ENCODE results near the gene LTB. TPM values are rescaled to one million over a fixed set of nuclear protein-coding genes. Genes with fewer than 3 reads are reported as not detected.

The LTB gene
- total RNA-seq, 4 donors from 2014 or later: not detected

GRCh38 chr6:31532644-31533454, 49.4 kb downstream of the LTB start:
- Histone ChIP-seq H3K4me1 (peaks cover 1% of the 10 kb centered on the region), H3K27ac (no peak overlapping the region), H3K27me3 (no peaks in the 10 kb centered on the region), H3K9me3 (no peaks in the 10 kb centered on the region), H3K36me3 (peaks cover 85% of the 10 kb centered on the region), H3K4me3 (no peak overlapping the region)
- no peak for TF ChIP-seq POLR2AphosphoS5 (IDR thresholded peaks at IDR 0.05)
- TF ChIP-seq EP300 (IDR thresholded peaks at IDR 0.05): no peak
- TF ChIP-seq CTCF (IDR thresholded peaks at IDR 0.05): no peak
- no peak for TF ChIP-seq POLR2A (IDR thresholded peaks at IDR 0.05)
- WGBS: 62% methylated on average over 9 of the region's 9 CpGs
- no peak for DNase-seq (ENCODE audit: low spot score in 2 of 2)

GRCh38 chr6:31531771-31532643, 50.2 kb downstream of the LTB start:
- no peak overlapping the region for H3K4me3 ChIP-seq
- H3K36me3 ChIP-seq: peaks cover 76% of the 10 kb centered on the region
- no peak for DNase-seq (ENCODE audit: low spot score in 2 of 2)
- 71% methylated on average over 9 of the region's 9 CpGs for WGBS
- TF ChIP-seq EP300 (IDR thresholded peaks at IDR 0.05) (no peak), CTCF (IDR thresholded peaks at IDR 0.05) (no peak)
- H3K9me3 ChIP-seq: no peaks in the 10 kb centered on the region
- no peaks in the 10 kb centered on the region for H3K27me3 ChIP-seq
- no peaks in the 10 kb centered on the region for H3K4me1 ChIP-seq
- no peak overlapping the region for H3K27ac ChIP-seq

GRCh38 chr6:31531162-31531561, 51.1 kb downstream of the LTB start:
- WGBS: 87% methylated on average over 7 of the region's 7 CpGs
- Histone ChIP-seq H3K27ac (no peak overlapping the region), H3K9me3 (no peaks in the 10 kb centered on the region), H3K4me1 (no peaks in the 10 kb centered on the region), H3K27me3 (no peaks in the 10 kb centered on the region), H3K36me3 (peaks cover 68% of the 10 kb centered on the region), H3K4me3 (no peak overlapping the region)
- DNase-seq (ENCODE audit: low spot score in 2 of 2): no peak
- TF ChIP-seq POLR2AphosphoS5 (IDR thresholded peaks at IDR 0.05) (no peak), POLR2A (IDR thresholded peaks at IDR 0.05) (no peak), EP300 (IDR thresholded peaks at IDR 0.05) (no peak), CTCF (IDR thresholded peaks at IDR 0.05) (no peak)

- Histone ChIP-seq H3K4me3 (no peak overlapping the region), H3K36me3 (peaks cover 63% of the 10 kb centered on the region), H3K27me3 (no peaks in the 10 kb centered on the region), H3K9me3 (no peaks in the 10 kb centered on the region), H3K4me1 (no peaks in the 10 kb centered on the region), H3K27ac (no peak overlapping the region)
- TF ChIP-seq POLR2A (IDR thresholded peaks at IDR 0.05) (no peak), POLR2AphosphoS5 (IDR thresholded peaks at IDR 0.05) (no peak)
- 67% methylated on average over 5 of the region's 6 CpGs for WGBS
- no peak for DNase-seq (ENCODE audit: low spot score in 2 of 2)
Observed at GRCh38 chr6:31530659-31531058, 51.6 kb downstream of the LTB start.

Other genes with a start within 250 kb of the LTB start
- 1,000 to 10,000 TPM in 3 of 4 donors, 100 to 1,000 TPM in 1; 995 to 1,612 (median 1,279) TPM for gene HLA-B, start 225.2 kb downstream of the LTB start, total RNA-seq
- 10 to 100 TPM in 3 of 4 donors, 1 to 10 TPM in 1; 7.1 to 16.4 (median 15.2) TPM for gene MICA, start 178.8 kb downstream of the LTB start, total RNA-seq
- gene MICB, start 84.3 kb downstream of the LTB start, total RNA-seq: 1 to 10 TPM in 3 of 4 donors, under 1 TPM in 1; 0.26 to 2.4 (median 2.1) TPM
- gene MCCD1, start 53.5 kb downstream of the LTB start, total RNA-seq: not detected
- 100 to 1,000 TPM; 254 to 449 (median 281) TPM for gene DDX39B, start 40.4 kb downstream of the LTB start, total RNA-seq
- 1 to 10 TPM in 2 of 4 donors, under 1 TPM in 1, not detected in 1; 0.64 to 1.6 (median 1.4) TPM for gene ATP6V1G2, start 35.8 kb downstream of the LTB start, total RNA-seq
- 10 to 100 TPM; 23.6 to 29.5 (median 25.7) TPM for gene NFKBIL1, start 34.8 kb downstream of the LTB start, total RNA-seq
- under 1 TPM in 1 of 4 donors, not detected in 3; 0.47 TPM for gene LTA, start 10.1 kb downstream of the LTB start, total RNA-seq
- gene TNF, start 6.9 kb downstream of the LTB start, total RNA-seq: 1 to 10 TPM; 1.0 to 6.4 (median 3.3) TPM
- 10 to 100 TPM in 1 of 4 donors, 1 to 10 TPM in 3; 3.7 to 72.9 (median 6.7) TPM for gene LST1, start 3.9 kb upstream of the LTB start, total RNA-seq
- gene NCR3, start 10.6 kb upstream of the LTB start, total RNA-seq: not detected
- gene AIF1, start 32.8 kb upstream of the LTB start, total RNA-seq: 10 to 100 TPM in 1 of 4 donors, 1 to 10 TPM in 3; 2.6 to 16.3 (median 5.8) TPM
- gene PRRC2A, start 38.3 kb upstream of the LTB start, total RNA-seq: 100 to 1,000 TPM; 100 to 163 (median 113) TPM
- gene BAG6, start 70.2 kb upstream of the LTB start, total RNA-seq: 100 to 1,000 TPM; 239 to 360 (median 309) TPM
- gene APOM, start 73.5 kb upstream of the LTB start, total RNA-seq: 1 to 10 TPM; 2.8 to 8.3 (median 6.1) TPM
- 10 to 100 TPM; 31.6 to 41.0 (median 38.1) TPM for gene C6orf47, start 78.4 kb upstream of the LTB start, total RNA-seq
- 10 to 100 TPM; 15.0 to 22.6 (median 20.1) TPM for gene GPANK1, start 82.6 kb upstream of the LTB start, total RNA-seq
- 100 to 1,000 TPM; 381 to 429 (median 403) TPM for gene CSNK2B, start 83.7 kb upstream of the LTB start, total RNA-seq
- 10 to 100 TPM; 11.4 to 63.7 (median 13.9) TPM for gene LY6G5B, start 87.6 kb upstream of the LTB start, total RNA-seq
- 1 to 10 TPM in 1 of 4 donors, under 1 TPM in 1, not detected in 2; 0.73 to 5.1 TPM for gene LY6G5C, start 98.6 kb upstream of the LTB start, total RNA-seq
- gene ABHD16A, start 120.9 kb upstream of the LTB start, total RNA-seq: 10 to 100 TPM; 49.4 to 68.2 (median 57.3) TPM
- gene LY6G6F, start 124.4 kb upstream of the LTB start, total RNA-seq: not detected
- 10 to 100 TPM in 1 of 4 donors, 1 to 10 TPM in 1, not detected in 2; 5.5 to 30.8 TPM for gene LY6G6D, start 132.9 kb upstream of the LTB start, total RNA-seq
- gene LY6G6C, start 139.3 kb upstream of the LTB start, total RNA-seq: 100 to 1,000 TPM in 3 of 4 donors, 10 to 100 TPM in 1; 80.0 to 376 (median 338) TPM
- 1 to 10 TPM; 1.6 to 4.6 (median 4.5) TPM for gene MPIG6B, start 140.9 kb upstream of the LTB start, total RNA-seq
- gene DDAH2, start 146.9 kb upstream of the LTB start, total RNA-seq: 10 to 100 TPM; 66.8 to 84.2 (median 68.3) TPM
- 100 to 1,000 TPM; 239 to 420 (median 333) TPM for gene CLIC1, start 154.1 kb upstream of the LTB start, total RNA-seq
- gene MSH5, start 157.6 kb upstream of the LTB start, total RNA-seq: 10 to 100 TPM; 12.6 to 60.1 (median 17.2) TPM
- 10 to 100 TPM in 3 of 4 donors, 1 to 10 TPM in 1; 9.3 to 42.2 (median 20.3) TPM for gene SAPCD1, start 180.2 kb upstream of the LTB start, total RNA-seq
- 1 to 10 TPM; 1.3 to 3.3 (median 2.3) TPM for gene VWA7, start 194.9 kb upstream of the LTB start, total RNA-seq
- gene VARS1, start 213.3 kb upstream of the LTB start, total RNA-seq: 10 to 100 TPM; 48.8 to 60.0 (median 59.1) TPM
- 10 to 100 TPM; 21.7 to 39.5 (median 30.2) TPM for gene LSM2, start 224.5 kb upstream of the LTB start, total RNA-seq
- 1 to 10 TPM in 3 of 4 donors, under 1 TPM in 1; 0.83 to 3.1 (median 1.8) TPM for gene HSPA1L, start 232.9 kb upstream of the LTB start, total RNA-seq
- gene HSPA1A, start 233.1 kb upstream of the LTB start, total RNA-seq: 100 to 1,000 TPM; 200 to 464 (median 408) TPM
- 100 to 1,000 TPM; 243 to 686 (median 558) TPM for gene HSPA1B, start 245.3 kb upstream of the LTB start, total RNA-seq